ENCODE measurements around the gene APMAP. TPM values are rescaled to one million over a fixed set of nuclear protein-coding genes. Genes with fewer than 3 reads are reported as not detected.

APMAP gene
- total and polyA plus RNA-seq, 10 of the 15 experiments (the other 5 are each of a cell fraction or from before 2014, with no cell fraction given) = 12.1 to 60.2 (median 32.7) TPM

- TF ChIP-seq CUX1 (IDR thresholded peaks at IDR 0.05; ENCODE audit: insufficient replicate concordance, low read depth, low read length) = no peak
- no peak for TF ChIP-seq MAX (IDR thresholded peaks at IDR 0.05; ENCODE audit: low read depth, low read length)
- TF ChIP-seq ZNF622 (IDR thresholded peaks at IDR 0.05) = no peak
- TF ChIP-seq FOXK2 (IDR thresholded peaks at IDR 0.05) = no peak
- no peak for TF ChIP-seq MTA2 (IDR thresholded peaks at IDR 0.05; ENCODE audit: low read depth)
- no peak for TF ChIP-seq ZZZ3 (IDR thresholded peaks at IDR 0.05; ENCODE audit: control insufficient read depth, insufficient read length, low read depth)
- TF ChIP-seq BRCA1 (IDR thresholded peaks at IDR 0.05; ENCODE audit: low read depth, low read length) = no peak
- TF ChIP-seq ASH2L (IDR thresholded peaks at IDR 0.05; ENCODE audit: borderline replicate concordance, low read depth) = no peak
- TF ChIP-seq MXI1 (IDR thresholded peaks at IDR 0.05; ENCODE audit: low read depth, low read length) = no peak
These were observed 41.4 kb upstream of the APMAP start (continued) for GRCh38 chr20:25033924-25034300.
